ENCODE data around the gene SACS.

SACS gene

GRCh38 chr13:23473221-23473620 lies 39.7 kb upstream of the SACS start:
- Histone ChIP-seq H3K36me3 (ENCODE audit: insufficient read depth, low read length) (no peaks in the 10 kb centered on the region), H3K27ac (ENCODE audit: low read length) (no peak overlapping the region), H3K79me2 (ENCODE audit: insufficient read depth, low read length) (no peaks in the 10 kb centered on the region), H4K20me1 (ENCODE audit: insufficient read depth, low read length) (no peaks in the 10 kb centered on the region), H3K4me2 (ENCODE audit: insufficient read depth, low read length) (no peak overlapping the region), H3K4me3 (ENCODE audit: low read depth in 1 of 2, low read length in 2 of 2) (no peak overlapping the region), H3K27me3 (ENCODE audit: insufficient read depth, low read length, poor library complexity) (peaks cover 8% of the 10 kb centered on the region), H2AFZ (ENCODE audit: low read depth, low read length) (no peak overlapping the region), H3K9ac (ENCODE audit: low read depth, low read length) (no peak overlapping the region), H3K4me1 (ENCODE audit: insufficient read depth, low read length) (no peaks in the 10 kb centered on the region), H3K9me3 (ENCODE audit: insufficient read depth, low read length, severe bottlenecking) (no peaks in the 10 kb centered on the region)
- TF ChIP-seq EZH2 (IDR thresholded peaks at IDR 0.05; ENCODE audit: borderline replicate concordance, low read depth, low read length, severe bottlenecking) (no peak), CTCF (IDR thresholded peaks at IDR 0.05; ENCODE audit: borderline replicate concordance, extremely low read depth, low read length, poor library complexity, severe bottlenecking) (no peak)
- no peak for DNase-seq
- no peak for ATAC-seq (ENCODE audit: insufficient read depth, low read depth)

GRCh38 chr13:23472189-23472588 lies 38.7 kb upstream of the SACS start:
- no peak overlapping the region for H3K27ac ChIP-seq (ENCODE audit: low read length)
- no peaks in the 10 kb centered on the region for H3K36me3 ChIP-seq (ENCODE audit: insufficient read depth, low read length)
- DNase-seq (no peak), ATAC-seq (ENCODE audit: insufficient read depth, low read depth) (no peak)
- H4K20me1 ChIP-seq (ENCODE audit: insufficient read depth, low read length) = no peaks in the 10 kb centered on the region
- no peak overlapping the region for H2AFZ ChIP-seq (ENCODE audit: low read depth, low read length)
- no peaks in the 10 kb centered on the region for H3K79me2 ChIP-seq (ENCODE audit: insufficient read depth, low read length)
- no peaks in the 10 kb centered on the region for H3K9me3 ChIP-seq (ENCODE audit: insufficient read depth, low read length, severe bottlenecking)
- H3K9ac ChIP-seq (ENCODE audit: low read depth, low read length) = no peak overlapping the region
- H3K4me2 ChIP-seq (ENCODE audit: insufficient read depth, low read length) = no peak overlapping the region
- H3K4me3 ChIP-seq (ENCODE audit: low read depth in 1 of 2, low read length in 2 of 2) = no peak overlapping the region
- H3K27me3 ChIP-seq (ENCODE audit: insufficient read depth, low read length, poor library complexity) = peaks cover 14% of the 10 kb centered on the region
- H3K4me1 ChIP-seq (ENCODE audit: insufficient read depth, low read length) = peaks cover 1% of the 10 kb centered on the region
- TF ChIP-seq CTCF (IDR thresholded peaks at IDR 0.05; ENCODE audit: borderline replicate concordance, extremely low read depth, low read length, poor library complexity, severe bottlenecking) = no peak
- TF ChIP-seq EZH2 (IDR thresholded peaks at IDR 0.05; ENCODE audit: borderline replicate concordance, low read depth, low read length, severe bottlenecking) = no peak

- Histone ChIP-seq H3K9me3 (ENCODE audit: insufficient read depth, low read length, severe bottlenecking) (no peaks in the 10 kb centered on the region), H3K9ac (ENCODE audit: low read depth, low read length) (no peak overlapping the region), H3K27ac (ENCODE audit: low read length) (no peak overlapping the region), H3K4me3 (ENCODE audit: low read depth in 1 of 2, low read length in 2 of 2) (no peak overlapping the region), H3K36me3 (ENCODE audit: insufficient read depth, low read length) (no peaks in the 10 kb centered on the region), H3K4me2 (ENCODE audit: insufficient read depth, low read length) (no peak overlapping the region), H4K20me1 (ENCODE audit: insufficient read depth, low read length) (no peaks in the 10 kb centered on the region), H3K27me3 (ENCODE audit: insufficient read depth, low read length, poor library complexity) (peaks cover 23% of the 10 kb centered on the region), H3K4me1 (ENCODE audit: insufficient read depth, low read length) (peaks cover 13% of the 10 kb centered on the region), H3K79me2 (ENCODE audit: insufficient read depth, low read length) (no peaks in the 10 kb centered on the region), H2AFZ (ENCODE audit: low read depth, low read length) (no peak overlapping the region)
- TF ChIP-seq EZH2 (IDR thresholded peaks at IDR 0.05; ENCODE audit: borderline replicate concordance, low read depth, low read length, severe bottlenecking) (no peak), CTCF (IDR thresholded peaks at IDR 0.05; ENCODE audit: borderline replicate concordance, extremely low read depth, low read length, poor library complexity, severe bottlenecking) (no peak)
- ATAC-seq (ENCODE audit: insufficient read depth, low read depth) = no peak
- no peak for DNase-seq
Measured at GRCh38 chr13:23470790-23471614, 37.5 kb upstream of the SACS start.
